Bronchial epithelial cell (primary cell): ENCODE data around the gene KLHL40. TPM values are rescaled to one million over a fixed set of nuclear protein-coding genes. Genes with fewer than 3 reads are reported as not detected.
A peak's percentile ranks its signal among the peaks of the same experiment; 100 is the strongest.

Experiments
- DNase-seq: peaks from one replicate; pipeline ENCODE4 v3.0.0-alpha.2; 2010; ENCODE audit warnings: low read depth
- FAIRE-seq: peaks from 2 replicates; lab custom pipeline; 2011; peaks lifted over from hg19 to GRCh38; lab: Jason Lieb, UNC
- H3K27me3 ChIP-seq: 2 replicates; pipeline ENCODE4 v1.5.1; 2011; ENCODE audit warnings: low read length; ENCODE audit not compliant: control insufficient read depth, insufficient read depth
- H3K36me3 ChIP-seq: 2 replicates; pipeline ENCODE4 v1.5.1; 2011; ENCODE audit warnings: low read length; ENCODE audit not compliant: control insufficient read depth, insufficient read depth
- H3K4me3 ChIP-seq: 2 replicates; pipeline ENCODE4 v1.5.1; 2011; ENCODE audit warnings: mild to moderate bottlenecking, low read depth, low read length, control low read depth
- total RNA-seq: library from RNA; depleted of rRNA; stranded (reverse); fragments of >200 nt; gene quantifications from 2 replicates; pipeline ENCODE4 v1.2.1, GENCODE V29; 2014
- TF ChIP-seq, protein P1 (sequence below): IDR thresholded peaks from 2 replicates; pipeline ENCODE4 v1.5.1; 2011; ENCODE audit warnings: mild to moderate bottlenecking, moderate library complexity, low read length, control low read depth, inconsistent platforms; ENCODE audit not compliant: insufficient read depth, severe bottlenecking

KLHL40 gene
- total RNA-seq, 1 donor from 2014 or later, result not detected

DNA sequence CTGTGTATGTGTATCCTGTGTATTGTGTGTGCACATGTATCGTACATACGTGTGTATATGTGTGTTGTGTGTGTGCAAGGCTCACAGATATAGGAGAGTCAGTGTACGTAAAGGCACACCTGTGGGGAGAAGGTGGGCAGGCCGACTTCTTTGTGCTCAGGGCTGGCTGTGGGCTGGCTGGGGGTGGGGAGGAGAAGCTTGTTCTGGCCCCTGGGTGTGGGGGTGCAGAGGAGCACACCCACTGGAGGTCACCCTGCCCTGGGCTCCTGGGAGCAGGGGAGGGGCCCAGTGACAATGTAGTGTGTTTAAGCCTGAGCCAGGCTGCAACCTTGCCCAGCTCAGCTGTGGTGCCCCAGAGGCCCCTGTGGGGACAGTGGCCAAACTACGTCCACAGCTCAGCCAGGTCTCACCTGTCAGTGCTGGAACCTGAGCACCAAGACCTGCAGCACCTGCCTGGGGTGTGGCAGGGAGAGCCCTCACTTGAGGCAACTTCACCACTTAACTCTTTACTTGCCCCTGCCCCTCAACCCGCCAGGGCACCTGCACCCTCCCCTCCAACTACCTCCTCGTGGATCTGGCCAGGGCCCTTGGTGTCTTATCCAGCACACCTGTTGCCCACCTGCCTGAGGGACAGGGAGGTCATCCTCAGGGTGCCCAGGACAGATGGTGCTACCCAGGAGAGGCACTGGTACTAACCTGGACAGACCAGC is 19.9 kb downstream of the KLHL40 start:
- DNase-seq (no peak), FAIRE-seq (no peak)
- TF ChIP-seq, protein P1, sequence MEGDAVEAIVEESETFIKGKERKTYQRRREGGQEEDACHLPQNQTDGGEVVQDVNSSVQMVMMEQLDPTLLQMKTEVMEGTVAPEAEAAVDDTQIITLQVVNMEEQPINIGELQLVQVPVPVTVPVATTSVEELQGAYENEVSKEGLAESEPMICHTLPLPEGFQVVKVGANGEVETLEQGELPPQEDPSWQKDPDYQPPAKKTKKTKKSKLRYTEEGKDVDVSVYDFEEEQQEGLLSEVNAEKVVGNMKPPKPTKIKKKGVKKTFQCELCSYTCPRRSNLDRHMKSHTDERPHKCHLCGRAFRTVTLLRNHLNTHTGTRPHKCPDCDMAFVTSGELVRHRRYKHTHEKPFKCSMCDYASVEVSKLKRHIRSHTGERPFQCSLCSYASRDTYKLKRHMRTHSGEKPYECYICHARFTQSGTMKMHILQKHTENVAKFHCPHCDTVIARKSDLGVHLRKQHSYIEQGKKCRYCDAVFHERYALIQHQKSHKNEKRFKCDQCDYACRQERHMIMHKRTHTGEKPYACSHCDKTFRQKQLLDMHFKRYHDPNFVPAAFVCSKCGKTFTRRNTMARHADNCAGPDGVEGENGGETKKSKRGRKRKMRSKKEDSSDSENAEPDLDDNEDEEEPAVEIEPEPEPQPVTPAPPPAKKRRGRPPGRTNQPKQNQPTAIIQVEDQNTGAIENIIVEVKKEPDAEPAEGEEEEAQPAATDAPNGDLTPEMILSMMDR, result no peak
- Histone ChIP-seq H3K27me3 (no peaks in the 10 kb centered on the region), H3K36me3 (no peaks in the 10 kb centered on the region), H3K4me3 (no peak overlapping the region)

DNA sequence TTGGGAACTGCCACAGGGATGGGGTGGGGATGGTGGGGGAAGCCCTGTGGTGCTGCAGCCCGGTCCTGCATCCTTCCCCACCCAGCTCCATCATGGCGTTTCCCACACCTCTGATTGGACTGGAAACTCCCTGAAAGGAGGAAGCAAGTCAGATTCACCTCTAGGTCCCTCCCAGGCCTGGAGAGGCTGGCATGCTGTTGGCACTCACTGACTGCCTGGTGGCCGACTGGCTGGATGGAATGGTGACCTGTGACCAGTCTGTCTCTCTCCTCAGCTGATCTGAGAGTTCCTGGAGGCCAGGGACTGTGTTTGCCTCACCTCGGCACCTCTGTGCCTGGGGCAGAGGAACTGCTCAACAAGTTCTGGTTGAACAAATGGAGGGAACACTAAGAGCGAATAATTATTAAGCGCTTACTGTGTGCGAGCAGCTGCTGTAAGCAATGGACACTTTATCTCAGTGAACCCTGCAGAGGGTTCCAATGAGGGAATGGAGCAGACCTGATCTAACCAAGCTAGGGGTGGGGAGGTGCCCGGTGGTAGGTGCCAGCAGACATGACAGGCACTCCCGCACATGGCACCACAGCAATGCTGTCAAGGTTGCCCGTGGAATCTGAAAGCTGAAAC is 20.7 kb downstream of the KLHL40 start:
- H3K4me3 ChIP-seq, result no peak overlapping the region
- TF ChIP-seq, protein P1, result no peak
- no peaks in the 10 kb centered on the region for H3K36me3 ChIP-seq
- H3K27me3 ChIP-seq, result no peaks in the 10 kb centered on the region
- FAIRE-seq (peak; percentile 75), DNase-seq (no peak)

DNA sequence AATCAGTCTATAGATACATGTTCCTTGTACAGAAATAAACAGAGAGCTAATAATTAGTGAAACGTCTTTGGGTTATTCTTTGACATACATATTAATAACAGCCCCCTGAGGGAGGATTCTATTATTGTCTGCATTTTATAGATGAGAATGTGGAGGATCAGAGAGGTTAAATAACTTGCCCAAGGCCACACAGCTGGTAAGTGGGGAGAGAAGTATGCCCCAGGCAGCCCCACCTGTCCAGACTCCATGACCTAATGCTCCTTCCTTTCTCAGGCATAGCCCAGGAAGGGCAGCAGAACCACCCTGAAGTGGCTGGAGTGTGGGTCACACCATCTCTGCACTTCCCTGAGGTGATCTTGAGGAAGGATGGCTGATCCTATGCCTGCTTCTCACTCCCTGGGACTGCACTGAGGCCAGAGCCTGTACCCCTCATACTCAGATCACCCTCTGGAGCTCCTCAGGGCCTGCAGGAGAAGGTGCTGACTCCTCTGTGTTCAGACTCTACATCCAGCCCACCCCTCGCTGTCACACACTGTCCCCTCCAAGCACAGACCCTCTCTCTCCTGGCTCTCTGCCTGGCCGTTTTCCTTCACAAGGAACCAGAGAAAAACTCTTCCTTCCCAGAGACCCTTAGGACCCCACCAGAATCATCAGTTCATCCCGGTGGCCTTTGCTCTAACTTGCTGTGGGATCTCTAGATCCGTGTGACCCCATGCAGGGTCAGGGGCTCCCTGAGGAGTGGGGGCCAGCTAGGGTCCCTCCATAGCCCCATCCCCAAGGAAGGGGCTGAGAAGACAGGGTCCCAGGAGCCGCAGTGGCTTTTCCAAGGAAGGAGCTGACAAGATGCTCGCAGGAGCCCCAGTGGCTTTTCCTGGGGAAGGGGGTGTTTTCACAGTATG is 21.6 kb downstream of the KLHL40 start:
- no peak for DNase-seq

DNA sequence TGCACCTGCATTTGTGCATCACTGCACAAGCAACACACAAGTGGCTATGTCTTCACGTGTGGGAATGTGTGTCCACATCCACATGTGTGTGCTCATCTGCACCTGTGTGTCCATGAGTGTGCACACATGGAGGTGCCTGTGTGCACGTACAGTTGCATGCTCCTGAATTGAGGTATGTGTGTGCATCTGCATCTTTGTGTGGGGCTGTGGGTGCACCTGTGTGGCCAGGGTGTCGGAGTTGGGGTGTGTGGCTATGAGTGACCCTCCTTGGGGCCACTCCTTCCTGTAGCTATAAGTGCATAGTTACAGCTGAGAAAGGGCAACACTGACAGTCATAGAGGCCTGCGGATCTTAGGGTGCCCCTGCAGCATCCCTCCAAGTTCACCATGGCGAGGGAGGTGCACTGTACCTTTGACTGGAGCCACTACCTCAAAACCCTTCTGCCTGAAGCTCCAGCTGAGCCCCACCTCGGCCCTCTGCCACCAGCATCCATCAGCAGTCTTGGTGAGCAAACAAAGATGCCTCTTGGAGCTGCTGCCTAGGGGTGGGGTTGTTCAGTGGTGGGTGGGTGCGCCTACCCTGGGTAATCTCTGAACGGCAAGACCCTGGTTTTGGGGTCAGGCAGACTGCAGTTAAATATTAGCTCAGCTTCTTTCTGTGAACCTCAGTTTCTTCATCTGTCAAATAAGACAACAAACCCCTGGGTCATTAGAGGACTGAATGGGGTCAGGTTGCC is 22.5 kb downstream of the KLHL40 start:
- peak; percentile 80 for FAIRE-seq
- Histone ChIP-seq H3K4me3 (no peak overlapping the region), H3K27me3 (peaks cover 2% of the 10 kb centered on the region), H3K36me3 (no peaks in the 10 kb centered on the region)
- no peak for DNase-seq
- TF ChIP-seq, protein P1, result no peak

More for the DNA sequence above, 21.6 kb downstream of the KLHL40 start:
- TF ChIP-seq, protein P1, result no peak
- Histone ChIP-seq H3K27me3 (peaks cover 2% of the 10 kb centered on the region), H3K36me3 (no peaks in the 10 kb centered on the region), H3K4me3 (no peak overlapping the region)
- no peak for FAIRE-seq

DNA sequence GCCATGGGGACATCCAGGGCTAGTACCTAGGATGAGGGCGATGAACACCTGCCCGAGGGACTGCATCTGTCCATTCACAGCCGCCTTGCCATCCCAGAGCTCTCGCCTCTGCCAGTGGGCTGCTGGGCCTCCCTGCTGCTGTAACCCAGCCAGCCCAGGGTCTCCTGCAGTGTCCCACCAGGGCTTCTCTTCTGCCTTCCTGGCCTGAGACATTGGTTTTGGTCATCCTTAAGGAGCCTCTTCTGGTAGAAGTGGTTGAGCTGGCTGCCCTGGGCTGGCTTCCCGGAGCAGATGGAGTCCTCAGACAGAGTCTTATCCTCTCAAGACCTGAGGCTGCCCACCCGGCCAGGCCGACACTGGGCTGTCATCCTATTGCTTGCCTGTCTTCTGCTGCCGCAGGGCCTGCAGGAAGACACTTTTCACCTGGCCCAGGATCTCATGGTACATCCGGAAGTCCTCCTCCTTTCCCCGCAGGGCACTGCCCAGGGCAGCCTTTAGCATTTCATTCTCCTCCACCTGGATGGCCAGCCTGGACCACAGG is 23.3 kb downstream of the KLHL40 start:
- Histone ChIP-seq H3K27me3 (peaks cover 2% of the 10 kb centered on the region), H3K4me3 (no peak overlapping the region), H3K36me3 (no peaks in the 10 kb centered on the region)
- DNase-seq (no peak), FAIRE-seq (no peak)
- TF ChIP-seq, protein P1, result no peak
